ENCODE measurements around the gene TMEM94. TPM values are rescaled to one million over a fixed set of nuclear protein-coding genes. Genes with fewer than 3 reads are reported as not detected.

The TMEM94 gene
- total and polyA plus RNA-seq, 2 of the 8 experiments (the other 6 are each of a cell fraction or from before 2014, with no cell fraction given), result 54.8 to 69.9 TPM

DNA sequence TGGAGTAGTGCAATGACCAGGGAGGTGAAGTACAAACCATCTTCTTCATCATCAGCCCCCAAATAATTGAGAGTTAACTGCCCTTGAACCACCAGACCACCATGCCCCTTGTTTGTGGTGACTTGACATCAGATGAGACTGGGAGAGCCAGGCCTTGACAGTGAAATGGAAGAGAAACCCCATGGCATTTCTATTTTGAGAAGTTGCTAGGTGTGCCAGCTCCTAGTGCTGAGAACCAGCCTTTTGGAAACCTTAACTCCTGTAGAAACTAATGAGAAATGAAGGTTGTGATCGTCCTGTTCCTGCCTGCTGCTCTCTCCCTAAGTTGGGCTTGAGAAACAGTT lies 2.8 kb downstream of the TMEM94 start (continued):
- TF ChIP-seq SAP30 (IDR thresholded peaks at IDR 0.05; ENCODE audit: insufficient read depth, insufficient replicate concordance, low read length), result no peak
- TF ChIP-seq SP1 (IDR thresholded peaks at IDR 0.05; ENCODE audit: low read depth, low read length), result no peak
- TF ChIP-seq, protein P1, sequence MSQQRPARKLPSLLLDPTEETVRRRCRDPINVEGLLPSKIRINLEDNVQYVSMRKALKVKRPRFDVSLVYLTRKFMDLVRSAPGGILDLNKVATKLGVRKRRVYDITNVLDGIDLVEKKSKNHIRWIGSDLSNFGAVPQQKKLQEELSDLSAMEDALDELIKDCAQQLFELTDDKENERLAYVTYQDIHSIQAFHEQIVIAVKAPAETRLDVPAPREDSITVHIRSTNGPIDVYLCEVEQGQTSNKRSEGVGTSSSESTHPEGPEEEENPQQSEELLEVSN (IDR thresholded peaks at IDR 0.05), result no peak
- no peak for TF ChIP-seq CEBPB (IDR thresholded peaks at IDR 0.05; ENCODE audit: low read depth, low read length)
- TF ChIP-seq SIRT6 (IDR thresholded peaks at IDR 0.05; ENCODE audit: low read length), result no peak
- TF ChIP-seq, protein P2, sequence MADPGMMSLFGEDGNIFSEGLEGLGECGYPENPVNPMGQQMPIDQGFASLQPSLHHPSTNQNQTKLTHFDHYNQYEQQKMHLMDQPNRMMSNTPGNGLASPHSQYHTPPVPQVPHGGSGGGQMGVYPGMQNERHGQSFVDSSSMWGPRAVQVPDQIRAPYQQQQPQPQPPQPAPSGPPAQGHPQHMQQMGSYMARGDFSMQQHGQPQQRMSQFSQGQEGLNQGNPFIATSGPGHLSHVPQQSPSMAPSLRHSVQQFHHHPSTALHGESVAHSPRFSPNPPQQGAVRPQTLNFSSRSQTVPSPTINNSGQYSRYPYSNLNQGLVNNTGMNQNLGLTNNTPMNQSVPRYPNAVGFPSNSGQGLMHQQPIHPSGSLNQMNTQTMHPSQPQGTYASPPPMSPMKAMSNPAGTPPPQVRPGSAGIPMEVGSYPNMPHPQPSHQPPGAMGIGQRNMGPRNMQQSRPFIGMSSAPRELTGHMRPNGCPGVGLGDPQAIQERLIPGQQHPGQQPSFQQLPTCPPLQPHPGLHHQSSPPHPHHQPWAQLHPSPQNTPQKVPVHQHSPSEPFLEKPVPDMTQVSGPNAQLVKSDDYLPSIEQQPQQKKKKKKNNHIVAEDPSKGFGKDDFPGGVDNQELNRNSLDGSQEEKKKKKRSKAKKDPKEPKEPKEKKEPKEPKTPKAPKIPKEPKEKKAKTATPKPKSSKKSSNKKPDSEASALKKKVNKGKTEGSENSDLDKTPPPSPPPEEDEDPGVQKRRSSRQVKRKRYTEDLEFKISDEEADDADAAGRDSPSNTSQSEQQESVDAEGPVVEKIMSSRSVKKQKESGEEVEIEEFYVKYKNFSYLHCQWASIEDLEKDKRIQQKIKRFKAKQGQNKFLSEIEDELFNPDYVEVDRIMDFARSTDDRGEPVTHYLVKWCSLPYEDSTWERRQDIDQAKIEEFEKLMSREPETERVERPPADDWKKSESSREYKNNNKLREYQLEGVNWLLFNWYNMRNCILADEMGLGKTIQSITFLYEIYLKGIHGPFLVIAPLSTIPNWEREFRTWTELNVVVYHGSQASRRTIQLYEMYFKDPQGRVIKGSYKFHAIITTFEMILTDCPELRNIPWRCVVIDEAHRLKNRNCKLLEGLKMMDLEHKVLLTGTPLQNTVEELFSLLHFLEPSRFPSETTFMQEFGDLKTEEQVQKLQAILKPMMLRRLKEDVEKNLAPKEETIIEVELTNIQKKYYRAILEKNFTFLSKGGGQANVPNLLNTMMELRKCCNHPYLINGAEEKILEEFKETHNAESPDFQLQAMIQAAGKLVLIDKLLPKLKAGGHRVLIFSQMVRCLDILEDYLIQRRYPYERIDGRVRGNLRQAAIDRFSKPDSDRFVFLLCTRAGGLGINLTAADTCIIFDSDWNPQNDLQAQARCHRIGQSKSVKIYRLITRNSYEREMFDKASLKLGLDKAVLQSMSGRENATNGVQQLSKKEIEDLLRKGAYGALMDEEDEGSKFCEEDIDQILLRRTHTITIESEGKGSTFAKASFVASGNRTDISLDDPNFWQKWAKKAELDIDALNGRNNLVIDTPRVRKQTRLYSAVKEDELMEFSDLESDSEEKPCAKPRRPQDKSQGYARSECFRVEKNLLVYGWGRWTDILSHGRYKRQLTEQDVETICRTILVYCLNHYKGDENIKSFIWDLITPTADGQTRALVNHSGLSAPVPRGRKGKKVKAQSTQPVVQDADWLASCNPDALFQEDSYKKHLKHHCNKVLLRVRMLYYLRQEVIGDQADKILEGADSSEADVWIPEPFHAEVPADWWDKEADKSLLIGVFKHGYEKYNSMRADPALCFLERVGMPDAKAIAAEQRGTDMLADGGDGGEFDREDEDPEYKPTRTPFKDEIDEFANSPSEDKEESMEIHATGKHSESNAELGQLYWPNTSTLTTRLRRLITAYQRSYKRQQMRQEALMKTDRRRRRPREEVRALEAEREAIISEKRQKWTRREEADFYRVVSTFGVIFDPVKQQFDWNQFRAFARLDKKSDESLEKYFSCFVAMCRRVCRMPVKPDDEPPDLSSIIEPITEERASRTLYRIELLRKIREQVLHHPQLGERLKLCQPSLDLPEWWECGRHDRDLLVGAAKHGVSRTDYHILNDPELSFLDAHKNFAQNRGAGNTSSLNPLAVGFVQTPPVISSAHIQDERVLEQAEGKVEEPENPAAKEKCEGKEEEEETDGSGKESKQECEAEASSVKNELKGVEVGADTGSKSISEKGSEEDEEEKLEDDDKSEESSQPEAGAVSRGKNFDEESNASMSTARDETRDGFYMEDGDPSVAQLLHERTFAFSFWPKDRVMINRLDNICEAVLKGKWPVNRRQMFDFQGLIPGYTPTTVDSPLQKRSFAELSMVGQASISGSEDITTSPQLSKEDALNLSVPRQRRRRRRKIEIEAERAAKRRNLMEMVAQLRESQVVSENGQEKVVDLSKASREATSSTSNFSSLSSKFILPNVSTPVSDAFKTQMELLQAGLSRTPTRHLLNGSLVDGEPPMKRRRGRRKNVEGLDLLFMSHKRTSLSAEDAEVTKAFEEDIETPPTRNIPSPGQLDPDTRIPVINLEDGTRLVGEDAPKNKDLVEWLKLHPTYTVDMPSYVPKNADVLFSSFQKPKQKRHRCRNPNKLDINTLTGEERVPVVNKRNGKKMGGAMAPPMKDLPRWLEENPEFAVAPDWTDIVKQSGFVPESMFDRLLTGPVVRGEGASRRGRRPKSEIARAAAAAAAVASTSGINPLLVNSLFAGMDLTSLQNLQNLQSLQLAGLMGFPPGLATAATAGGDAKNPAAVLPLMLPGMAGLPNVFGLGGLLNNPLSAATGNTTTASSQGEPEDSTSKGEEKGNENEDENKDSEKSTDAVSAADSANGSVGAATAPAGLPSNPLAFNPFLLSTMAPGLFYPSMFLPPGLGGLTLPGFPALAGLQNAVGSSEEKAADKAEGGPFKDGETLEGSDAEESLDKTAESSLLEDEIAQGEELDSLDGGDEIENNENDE (IDR thresholded peaks at IDR 0.05; ENCODE audit: insufficient replicate concordance, low read length), result no peak

Data from H1 (cell line).